HG02623 (cell line): ENCODE measurements around the gene PAX7.

Source experiments
- ATAC-seq: cut with Tn5 transposase; IDR thresholded peaks from one replicate; pipeline ENCODE4 v1.9.1; 2021; ENCODE audit warnings: moderate library complexity; ENCODE audit not compliant: unreplicated experiment

Gene PAX7

DNA sequence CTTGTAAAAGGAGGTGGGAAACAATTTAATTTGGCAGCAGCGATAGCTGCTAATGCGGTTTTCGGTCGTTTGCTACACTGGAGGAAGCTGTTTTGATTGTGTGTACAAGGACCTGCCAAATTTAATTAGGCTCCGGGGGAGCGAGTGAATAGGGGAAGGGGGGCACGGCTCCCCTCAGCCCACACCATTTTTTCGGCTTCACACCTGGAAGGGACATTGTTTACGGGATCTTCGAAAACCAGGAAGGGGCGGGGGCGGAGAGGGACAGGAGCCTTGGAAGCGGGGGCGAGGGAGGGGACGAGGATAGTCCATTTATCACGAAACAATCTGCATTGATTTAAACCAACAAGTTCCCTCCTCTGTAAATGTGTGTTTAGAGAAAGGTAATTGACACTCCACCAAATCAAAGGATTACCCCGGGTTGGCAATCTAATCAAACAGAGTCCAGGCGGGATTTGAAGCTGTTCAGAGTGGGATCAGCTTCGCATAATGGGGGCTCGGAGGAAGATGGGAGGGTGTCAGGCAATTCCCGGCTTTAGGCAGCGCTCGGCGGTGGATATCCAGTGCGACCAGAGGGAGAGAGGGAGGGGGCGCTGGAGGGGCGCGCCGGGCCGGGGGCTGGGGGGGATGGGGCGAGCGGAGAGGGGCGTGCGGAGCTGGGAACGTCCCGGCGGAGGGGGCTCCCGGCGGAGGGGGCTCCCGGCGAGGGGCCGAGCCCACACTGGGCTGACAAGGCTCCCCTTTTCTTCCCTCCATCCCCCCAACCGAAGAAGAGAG is 9.8 kb downstream of the PAX7 start:
- no peak for ATAC-seq

DNA sequence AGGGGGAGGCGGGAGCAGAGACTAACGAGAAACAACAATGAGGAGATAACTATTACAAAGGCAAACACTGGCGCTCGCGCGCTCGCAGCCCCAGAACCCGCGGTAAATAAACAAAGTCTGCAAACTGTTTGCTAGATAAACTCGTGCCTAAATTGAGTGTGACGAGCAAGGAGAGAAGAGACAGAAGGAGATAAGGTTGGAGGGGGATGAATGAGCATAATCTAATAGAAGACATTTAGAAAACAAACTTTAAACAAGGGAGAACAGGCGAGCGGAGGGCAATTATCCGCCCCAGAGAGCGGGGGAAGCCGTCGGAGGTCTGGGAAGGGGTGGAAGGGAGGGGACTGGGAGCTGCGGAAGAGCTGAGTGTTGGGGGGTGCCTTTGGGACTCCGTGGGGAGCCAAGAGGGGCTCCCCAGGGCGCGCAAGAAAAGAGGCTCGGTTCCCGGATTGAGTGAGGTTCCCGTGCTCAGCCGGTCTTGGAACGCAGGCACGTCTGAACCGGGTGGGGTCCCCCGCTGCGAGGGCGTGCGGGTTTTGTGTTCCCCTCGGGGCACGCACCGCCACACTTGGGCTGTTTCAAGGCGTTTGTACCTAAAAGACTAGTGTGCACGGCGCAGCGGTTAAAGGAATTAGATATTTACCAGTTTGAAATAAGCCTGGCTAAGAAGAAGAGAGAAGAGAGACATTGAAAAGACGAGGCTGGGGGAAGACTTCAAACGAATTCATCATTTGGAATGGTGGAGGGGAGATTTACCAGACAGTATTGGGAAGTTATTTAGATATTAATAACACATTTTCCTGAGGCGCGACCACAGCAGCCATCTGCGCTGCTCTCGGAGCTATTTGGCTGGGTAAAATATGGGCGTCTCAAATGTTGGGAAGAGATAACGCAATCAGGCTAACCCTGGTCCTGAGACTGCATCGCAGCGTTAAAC is 10.6 kb downstream of the PAX7 start:
- ATAC-seq = no peak

DNA sequence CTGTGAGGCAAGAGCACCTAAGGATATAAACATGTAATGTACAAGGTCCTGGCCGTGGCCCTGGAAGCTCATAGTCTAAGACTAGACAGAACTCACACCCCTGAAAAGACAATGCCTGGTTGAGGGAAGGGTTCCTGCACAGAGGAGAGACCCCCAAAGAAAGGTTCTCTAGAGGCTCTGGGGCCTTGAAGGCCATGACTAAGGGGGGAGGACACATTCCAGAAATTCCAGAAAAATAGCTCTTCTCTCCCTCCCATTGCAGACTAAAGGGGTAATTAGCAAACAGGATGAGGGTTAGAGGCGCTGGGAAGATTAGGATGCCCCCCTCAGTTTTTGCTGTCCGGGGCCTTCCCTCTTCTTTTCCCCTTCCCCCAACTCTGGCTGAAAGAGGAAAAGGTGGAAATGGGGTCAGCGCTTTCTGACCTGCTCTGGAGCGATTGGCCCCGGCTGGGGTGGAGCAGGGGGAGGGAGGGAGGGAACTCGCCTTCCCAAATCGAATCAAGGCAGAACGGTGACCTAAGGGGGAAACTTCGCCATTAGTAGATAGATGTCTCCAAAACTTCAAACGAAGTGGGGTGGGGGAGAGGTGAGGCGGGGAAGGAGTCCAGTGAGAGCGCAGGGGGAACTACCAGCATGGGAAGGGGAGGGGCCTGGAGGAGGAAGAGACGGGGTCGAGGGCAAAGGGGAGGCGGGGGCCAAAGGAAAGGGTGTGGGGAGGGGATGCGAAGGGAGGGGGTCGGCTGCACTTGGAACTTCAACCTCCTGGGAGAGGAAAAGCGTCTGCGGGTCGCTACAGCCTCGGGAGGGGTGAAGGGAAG is 11.8 kb downstream of the PAX7 start:
- ATAC-seq = no peak

DNA sequence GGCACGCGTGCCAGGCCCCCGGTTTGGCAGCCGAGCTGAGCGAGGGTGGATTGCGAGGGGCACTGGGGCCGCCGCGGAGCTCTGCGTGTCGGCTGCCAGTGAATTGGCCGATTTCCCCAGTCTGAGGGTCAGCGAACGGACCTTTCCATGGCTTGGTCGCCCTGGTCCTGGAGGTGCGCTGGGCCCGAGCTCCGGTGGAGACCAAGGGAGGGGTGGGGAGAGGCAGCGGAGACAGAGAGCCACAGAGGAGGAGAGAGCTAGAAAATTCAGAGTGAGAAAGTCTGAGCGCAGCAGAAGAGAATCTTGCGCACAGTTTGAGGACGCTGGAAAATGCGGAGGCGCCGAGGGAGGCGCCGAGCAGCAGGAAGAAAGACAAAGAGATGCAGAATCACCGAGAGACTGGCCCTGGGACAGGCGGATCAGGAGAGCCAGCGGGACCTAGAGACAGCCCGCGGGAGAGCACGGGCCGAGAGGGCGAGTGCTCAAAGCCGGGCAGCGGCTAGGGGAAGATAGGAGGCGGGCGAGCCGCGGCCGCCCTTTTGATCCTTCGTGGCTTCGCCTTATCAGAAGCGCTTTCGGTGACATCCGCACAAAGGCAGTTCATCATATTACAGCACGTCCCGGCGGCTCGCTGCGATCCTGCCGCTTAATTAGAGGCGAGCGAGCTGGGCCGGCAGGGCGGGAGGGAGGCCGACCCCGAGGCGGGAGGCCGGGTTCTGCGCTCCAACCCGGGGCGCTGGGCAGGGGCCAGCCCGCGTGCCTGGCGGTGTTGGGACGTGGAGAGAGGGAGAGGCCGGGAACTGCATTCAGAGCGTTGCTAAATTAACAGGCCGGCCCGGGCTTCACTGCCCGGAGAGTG is 12.7 kb downstream of the PAX7 start:
- ATAC-seq = no peak

DNA sequence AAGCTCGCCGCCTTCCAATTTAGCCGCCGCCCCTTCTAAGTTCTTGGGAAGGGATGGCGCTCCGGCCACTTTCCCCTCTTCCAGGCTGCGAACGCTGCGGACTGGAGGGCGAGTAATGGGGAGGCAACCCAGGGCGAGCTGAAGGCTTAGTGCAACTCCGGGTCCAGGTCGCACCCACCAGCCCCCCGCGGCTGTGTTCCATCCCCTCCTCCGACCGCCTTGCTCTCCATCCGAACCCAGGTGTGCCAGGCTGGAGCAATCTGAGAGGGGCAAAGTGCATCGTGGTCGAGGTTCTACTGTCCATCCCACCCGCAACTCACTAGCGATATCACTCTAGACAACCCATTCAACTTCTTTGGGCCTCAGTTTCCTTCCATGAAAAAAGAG is 13.4 kb downstream of the PAX7 start:
- ATAC-seq = no peak

DNA sequence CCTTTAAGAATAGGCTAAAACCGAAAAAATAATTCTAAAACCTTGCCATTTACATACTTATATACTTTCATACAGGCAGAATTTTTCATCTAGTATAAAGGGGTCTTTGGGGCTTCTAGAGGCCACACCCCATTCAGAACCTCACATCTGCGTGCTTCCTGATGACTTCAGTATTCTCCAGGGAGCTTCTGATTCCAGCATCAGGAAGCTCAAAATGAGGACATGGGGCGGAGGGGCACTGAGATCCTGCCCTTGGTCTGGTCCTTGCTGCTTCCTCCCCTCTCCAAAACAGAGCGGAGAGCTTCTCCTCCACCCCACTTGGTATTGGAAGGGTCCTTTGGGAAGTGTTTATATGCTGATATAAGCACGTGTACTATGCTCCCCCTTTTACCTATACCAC is 13.8 kb downstream of the PAX7 start:
- ATAC-seq = no peak

DNA sequence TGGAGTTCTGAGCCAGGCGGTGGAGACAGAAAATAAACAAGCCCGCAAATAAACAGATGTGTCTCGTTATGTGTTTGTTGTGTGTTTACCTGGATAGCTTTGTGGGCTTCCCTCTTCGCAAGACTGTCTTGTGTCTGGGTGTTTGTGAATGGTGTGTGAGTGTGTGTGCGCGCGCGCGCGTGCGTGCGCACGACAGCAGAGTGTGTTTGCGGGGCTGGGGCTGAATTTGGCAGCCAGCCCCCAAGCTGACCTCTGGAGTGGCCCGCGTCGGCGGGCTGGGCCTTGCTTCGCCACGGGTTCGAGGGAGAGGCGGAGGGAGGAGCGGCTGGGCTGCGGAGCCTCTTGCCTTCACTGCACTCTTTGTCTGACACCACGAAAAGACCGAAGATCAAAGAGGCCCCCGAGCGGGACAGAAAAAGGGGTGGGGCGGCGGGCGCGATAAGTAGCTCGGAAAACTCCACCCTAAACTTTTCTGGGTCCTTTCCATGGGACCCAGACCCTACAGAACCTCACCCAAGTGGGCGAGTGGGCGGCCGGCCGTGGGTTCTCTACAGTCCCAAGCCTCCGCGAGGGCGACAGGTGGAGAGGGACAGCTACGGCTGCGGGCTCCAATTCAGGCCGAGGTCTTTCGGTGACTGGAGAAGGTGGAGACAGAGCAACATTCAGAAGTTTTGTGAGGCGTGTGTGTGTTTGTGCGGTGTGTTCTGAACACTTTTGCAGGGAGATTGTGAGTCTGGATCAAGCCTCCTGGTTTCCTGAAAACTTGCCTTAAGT is 14.5 kb downstream of the PAX7 start:
- no peak for ATAC-seq

DNA sequence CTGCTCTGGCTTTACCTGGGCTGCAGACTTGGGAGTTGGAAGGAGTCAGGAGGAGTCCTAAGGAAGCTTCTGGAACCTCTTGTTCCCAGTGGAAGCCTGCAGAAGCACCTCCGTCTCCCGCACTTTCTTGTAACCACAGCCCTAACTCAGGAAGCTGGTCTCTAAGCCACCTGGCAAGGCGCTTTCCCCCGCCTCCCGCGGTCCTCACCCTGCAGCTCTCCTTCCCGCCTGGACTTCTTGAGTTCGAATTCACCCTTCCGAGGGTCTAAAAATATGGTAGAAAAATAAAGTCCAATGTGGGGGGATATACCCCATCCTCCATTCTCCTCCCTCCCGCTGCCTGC is 15.1 kb downstream of the PAX7 start:
- ATAC-seq = no peak

DNA sequence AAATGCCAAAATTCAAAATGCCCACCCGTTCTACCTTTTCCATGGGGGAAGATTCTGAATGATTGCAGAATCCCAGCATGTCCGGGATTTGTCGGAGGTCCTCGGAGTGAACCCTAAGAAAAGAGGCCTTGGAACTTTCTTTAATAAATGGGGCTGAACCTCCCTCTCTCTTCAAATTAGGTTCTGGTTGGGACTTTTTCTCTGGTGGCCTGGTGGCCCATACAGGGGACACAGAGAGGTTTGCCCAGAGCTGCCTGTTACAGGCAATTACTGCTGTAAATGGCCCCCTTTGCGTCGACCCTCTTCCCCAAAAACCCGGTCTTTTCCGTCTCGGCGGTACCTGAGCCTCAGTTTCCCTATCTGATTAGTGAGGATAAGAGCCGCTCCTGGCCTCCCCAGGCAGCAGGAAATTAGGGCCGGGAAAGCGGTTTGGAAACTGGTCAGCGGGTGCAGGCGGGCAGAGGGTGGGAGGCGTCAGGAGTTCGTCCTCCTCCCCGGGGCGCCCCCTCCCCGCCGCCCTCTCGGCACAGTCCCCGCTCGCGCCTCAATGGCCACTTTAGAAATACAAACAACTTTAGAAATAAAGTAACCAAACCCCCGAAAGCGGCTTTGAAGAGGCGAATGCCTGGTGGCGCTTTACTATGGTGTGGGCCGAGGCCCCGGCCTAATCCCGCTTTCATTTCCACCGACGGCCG is 15.6 kb downstream of the PAX7 start:
- no peak for ATAC-seq

DNA sequence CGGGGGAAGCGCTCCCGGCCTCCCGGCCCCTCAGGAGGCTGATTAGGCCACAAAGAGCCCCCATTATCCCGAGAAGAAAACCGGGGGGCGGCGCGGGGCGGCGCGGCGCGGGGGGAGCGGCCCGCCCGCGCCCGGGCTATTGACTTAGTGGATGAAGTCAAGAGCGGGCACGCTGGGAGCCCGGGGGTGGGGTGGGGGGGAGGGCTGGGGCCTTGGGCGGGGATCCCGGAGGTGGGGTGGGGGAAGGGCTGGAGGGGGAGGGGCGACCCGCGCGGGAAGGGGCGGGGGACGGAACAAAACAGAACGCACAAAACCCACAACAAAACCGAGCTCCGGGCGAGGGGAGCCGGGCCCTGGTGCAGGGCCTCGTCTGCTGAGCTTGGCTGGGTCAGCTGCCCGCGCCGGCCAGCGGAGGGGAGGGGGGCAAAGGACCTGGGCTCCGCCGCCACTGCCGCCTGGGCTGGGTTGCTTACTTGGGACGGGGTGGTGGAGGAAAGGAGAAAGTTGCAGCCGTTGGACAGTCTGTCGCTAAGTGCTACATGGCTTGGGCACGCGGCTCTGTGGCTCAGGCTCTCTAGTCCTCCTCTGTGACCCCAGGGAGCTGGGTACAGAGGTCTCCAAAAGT is 16.3 kb downstream of the PAX7 start:
- no peak for ATAC-seq

DNA sequence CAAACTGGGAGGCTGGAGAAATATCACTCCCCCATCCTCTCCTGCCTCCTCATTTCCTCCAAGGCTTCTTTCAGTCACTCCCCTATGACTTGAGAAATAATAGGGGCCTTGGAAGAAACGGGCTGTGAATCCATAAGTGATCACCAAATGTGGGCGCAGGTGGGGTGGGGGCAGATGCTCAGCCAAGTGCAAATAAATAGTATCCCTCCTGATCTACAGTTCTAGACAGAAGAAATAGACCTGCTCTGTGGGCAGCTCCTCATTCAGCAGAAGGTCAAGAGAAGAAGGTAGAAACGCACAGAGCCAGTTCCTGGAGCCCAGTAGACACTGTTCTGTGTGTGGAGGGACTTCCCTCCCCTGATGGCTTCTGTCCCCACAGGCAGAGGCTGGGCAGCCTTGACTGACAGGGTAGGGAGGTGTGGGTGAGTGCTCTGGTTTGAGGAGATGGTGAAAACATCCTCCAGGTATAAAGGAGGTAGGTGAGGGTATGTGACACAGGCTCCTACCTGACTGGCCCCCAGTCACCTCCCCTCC is 17.1 kb downstream of the PAX7 start:
- no peak for ATAC-seq

DNA sequence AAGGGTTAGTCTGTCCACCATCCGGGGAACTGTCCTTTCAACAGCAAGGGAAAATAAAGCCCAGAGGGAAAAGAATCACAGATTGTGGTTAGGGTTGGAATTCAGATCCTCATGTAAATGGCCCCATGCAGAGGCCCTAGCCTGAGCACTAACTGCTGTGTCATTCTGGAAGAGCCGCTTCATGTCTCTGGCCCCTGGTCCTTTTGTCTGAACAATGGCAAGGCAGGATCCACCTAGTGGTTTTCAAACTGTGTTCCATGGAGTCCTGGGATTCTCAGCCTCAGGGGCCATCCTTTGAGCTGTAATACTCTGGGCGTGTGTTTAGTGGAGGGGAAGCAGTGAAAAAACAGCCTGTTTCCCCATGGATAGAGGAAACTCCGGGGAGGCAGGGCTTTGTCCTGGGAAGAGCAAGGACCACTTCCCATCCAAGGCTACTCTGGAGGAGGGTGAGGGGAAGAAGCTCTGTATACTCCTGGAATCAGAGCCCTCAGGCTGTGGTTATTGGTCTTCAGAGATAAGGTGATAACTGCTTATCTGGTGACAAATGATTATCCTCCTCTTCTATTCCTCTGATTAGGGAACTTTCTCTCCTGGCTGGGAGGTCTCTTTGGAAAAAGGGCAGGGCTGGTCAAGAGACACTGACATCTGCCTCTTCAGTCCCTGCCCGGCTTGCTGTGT is 19.2 kb downstream of the PAX7 start:
- no peak for ATAC-seq

DNA sequence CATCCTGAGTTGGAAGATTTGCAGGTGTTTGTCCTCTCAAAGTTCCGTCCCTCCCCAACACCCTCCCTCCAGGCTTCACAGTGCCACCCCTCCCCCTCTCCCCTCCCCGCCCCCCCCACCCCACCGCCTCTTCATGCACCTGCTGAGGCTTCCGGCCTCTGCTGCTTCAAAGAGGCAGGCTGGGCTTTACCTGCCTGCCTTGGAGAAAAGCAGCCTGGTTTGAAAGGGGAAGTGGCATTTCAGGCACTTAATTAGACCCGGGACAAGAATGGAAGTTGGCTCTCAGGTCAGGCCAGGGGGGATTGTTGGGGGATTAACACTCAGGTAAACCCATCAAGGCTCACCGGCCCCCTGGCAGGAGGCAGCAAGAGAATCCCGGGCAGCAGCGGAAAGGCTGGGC is 21.1 kb downstream of the PAX7 start:
- no peak for ATAC-seq

DNA sequence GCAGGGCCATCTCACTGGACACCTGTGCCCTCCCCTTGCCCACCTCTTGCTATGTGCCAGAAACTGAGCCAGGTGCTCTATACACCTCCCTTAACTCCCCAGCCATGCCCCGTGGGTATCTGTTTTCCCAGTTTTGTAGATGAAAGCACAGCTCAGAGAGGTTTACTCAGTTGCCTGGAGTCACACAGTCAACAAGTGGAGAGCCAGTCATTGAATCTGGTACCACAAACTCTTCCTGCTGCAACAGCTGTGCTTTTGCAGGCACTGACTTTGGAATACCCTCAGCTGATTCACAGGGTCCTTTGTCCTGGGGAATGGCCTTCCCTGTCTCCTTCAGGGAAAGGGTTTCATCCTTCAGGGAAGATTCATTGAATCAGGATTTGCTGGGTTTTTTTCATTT is 22.1 kb downstream of the PAX7 start:
- no peak for ATAC-seq

DNA sequence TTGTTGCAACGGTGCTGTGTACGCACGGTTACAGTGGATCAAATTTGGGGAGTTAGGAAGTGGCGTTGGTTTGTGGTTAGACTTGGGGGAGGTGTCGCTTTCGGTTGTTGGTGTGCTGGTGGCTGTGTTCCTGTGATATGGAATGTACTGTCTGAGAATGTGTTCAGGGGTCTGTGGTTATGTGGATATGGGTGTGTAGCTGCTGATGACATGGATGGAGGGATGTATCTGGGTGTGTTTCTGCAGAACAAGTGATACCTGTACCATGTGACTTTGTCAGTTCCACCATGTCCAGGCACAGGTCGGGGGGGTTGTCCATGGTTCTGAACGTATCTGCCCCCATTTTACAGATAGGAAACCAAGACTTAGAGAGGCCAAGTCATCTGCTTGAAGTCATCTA is 22.7 kb downstream of the PAX7 start:
- ATAC-seq = no peak

DNA sequence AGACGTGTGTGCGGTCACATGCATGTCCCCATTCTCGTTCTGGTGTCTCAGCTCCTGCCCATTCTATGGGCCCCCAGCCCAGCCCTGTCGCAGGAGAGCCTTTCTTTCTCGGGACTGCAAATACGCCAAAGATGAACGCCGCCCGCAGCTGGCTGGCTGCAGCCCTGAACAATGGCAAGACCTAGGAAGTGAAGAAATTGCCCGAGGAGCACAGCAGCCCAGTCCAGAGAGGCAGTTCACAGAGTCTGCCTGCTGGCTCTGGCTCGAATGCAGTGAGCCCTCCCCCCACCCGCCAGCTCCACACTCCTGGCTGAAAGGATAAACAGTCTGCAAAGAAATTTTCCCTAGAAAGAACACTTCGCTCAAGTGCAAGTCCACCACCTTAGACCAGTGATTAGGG is 23.3 kb downstream of the PAX7 start:
- no peak for ATAC-seq

DNA sequence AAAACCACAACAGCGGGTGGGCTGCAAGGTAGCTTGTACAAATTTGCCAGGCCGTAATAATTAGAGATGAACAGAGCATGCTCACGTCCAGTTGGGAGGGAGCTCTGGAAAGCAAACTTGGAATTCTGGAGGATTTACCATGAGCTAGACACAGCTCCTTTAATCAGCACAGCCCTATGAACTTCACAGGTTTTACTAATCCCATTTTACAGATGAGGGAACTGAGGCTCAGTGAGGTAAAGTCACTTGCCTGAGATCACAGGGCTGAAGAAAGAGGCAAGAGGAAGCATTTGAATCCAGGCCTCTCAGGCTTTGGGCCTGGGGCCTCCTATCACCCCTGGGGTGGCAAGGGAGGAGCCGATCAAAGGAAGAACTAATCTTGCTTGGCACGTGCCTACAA is 24.0 kb downstream of the PAX7 start:
- ATAC-seq = no peak
